Erythroblast (primary cell): ENCODE measurements around the gene LENEP.

Experiments
- GATA1 ChIP-seq: IDR thresholded peaks from 2 replicates; pipeline ENCODE4 v1.6.1; 2011; ENCODE audit warnings: low read depth, mild to moderate bottlenecking, control low read depth, low read length, moderate library complexity
- POLR2A ChIP-seq: IDR thresholded peaks from 2 replicates; pipeline ENCODE4 v1.6.1; 2011; ENCODE audit warnings: mild to moderate bottlenecking, low read length

- TF ChIP-seq POLR2A, result no peak
- TF ChIP-seq GATA1, result no peak
Observed at GRCh38 chr1:154978360-154978759, 15.0 kb upstream of the LENEP start.
